Body of pancreas (tissue), 4 donors: Measurements from ENCODE around the gene C1R. TPM values are rescaled to one million over a fixed set of nuclear protein-coding genes. Genes with fewer than 3 reads are reported as not detected.

ENCODE experiments used
- ATAC-seq: fragments of 150-250 bp; one replicate; pipeline ENCODE4 v1.9.1; 2016
- DNase-seq, 4 donors: peaks; one replicate each; pipeline ENCODE4 v3.0.0-alpha.2; 2019
- H3K27ac ChIP-seq, 4 donors: fragments of 200-600 bp; sonication (generic); 1 replicate in 3 of 4; 2 replicates in 1 of 4; pipeline versions ENCODE4 v1.5.1 to v1.6.1; 2016 to 2019; ENCODE audit warnings: mild to moderate bottlenecking in 1 of 4, mixed read lengths in 1 of 4, moderate library complexity in 1 of 4
- H3K27me3 ChIP-seq, 2 donors: fragments of 200-600 bp; sonication (generic); one replicate each; pipeline ENCODE4 v1.6.0; 2016; ENCODE audit warnings: mild to moderate bottlenecking in 1 of 2
- H3K36me3 ChIP-seq, 2 donors: fragments of 200-600 bp; sonication (generic); replicated peaks in 1 of 2; 2 replicates each; pipeline ENCODE4 v1.5.1; 2016; ENCODE audit warnings: low read depth in 2 of 2; ENCODE audit not compliant: insufficient read depth in 1 of 2
- H3K4me1 ChIP-seq: fragments of 200-600 bp; sonication (generic); one replicate; pipeline ENCODE4 v1.6.0; 2016
- H3K4me3 ChIP-seq, 2 donors: fragments of 200-600 bp; sonication (generic); 1 replicate in 1 of 2; 2 replicates in 1 of 2; pipeline ENCODE4 v1.5.1; 2016 to 2019
- H3K9me3 ChIP-seq, 3 donors: fragments of 200-600 bp; sonication (generic); 1 replicate in 2 of 3; 2 replicates in 1 of 3; pipeline ENCODE4 v1.5.1; 2016
- CTCF ChIP-seq, 7 experiments: fragments of 450-650 bp in 4 of 7; fragments of 200-600 bp in 3 of 7; sonication (generic) in 3 of 7; IDR thresholded peaks; one replicate each; pipeline ENCODE4 v1.5.1; 2016 to 2019; ENCODE audit warnings: antibody characterized with exemption in 7 of 7
- POLR2A ChIP-seq, 3 donors: fragments of 450-650 bp; IDR thresholded peaks; one replicate each; pipeline ENCODE4 v1.6.1; 2016; ENCODE audit warnings: antibody characterized with exemption in 3 of 3, mild to moderate bottlenecking in 2 of 3
- WGBS, 2 donors: methylation state at CpG; one replicate each; pipeline ENCODE4 v1.1.5; 2017; 5-methylcytosine and 5-hydroxymethylcytosine counted together
- intact Hi-C: fragments of 100-400 bp; cut with DNase I; formaldehyde crosslinking; loops from one replicate; pipeline ENCODE4 v1.15.1; 2023
- total RNA-seq, 2 donors: library from RNA; depleted of rRNA; stranded (reverse); fragments of >200 nt; gene quantifications; one replicate each; pipeline ENCODE4 v1.1.0, GENCODE V29; 2016

C1R gene
- total RNA-seq, 2 donors from 2014 or later, result 113 to 133 TPM

GRCh38 chr12:7136676-7137075 is 44.4 kb upstream of the C1R start:
- TF ChIP-seq CTCF (IDR thresholded peaks at IDR 0.05) (no peak), POLR2A (IDR thresholded peaks at IDR 0.05) (no peak)
- Histone ChIP-seq H3K36me3 (peaks cover 0 to 6% of the 10 kb centered on the region in 2 donors), H3K27me3 (no peaks in the 10 kb centered on the region), H3K9me3 (no peaks in the 10 kb centered on the region), H3K4me3 (no peak overlapping the region), H3K4me1 (no peaks in the 10 kb centered on the region), H3K27ac (no peak overlapping the region)
- 93 to 98% methylated on average over 3 of the region's 3 CpGs for WGBS, 2 donors
- DNase-seq, result no peak
- intact Hi-C loops, result no loop called here
- no peak for ATAC-seq

- Histone ChIP-seq H3K36me3 (peaks cover 0 to 6% of the 10 kb centered on the region in 2 donors), H3K27ac (no peak overlapping the region), H3K27me3 (no peaks in the 10 kb centered on the region), H3K4me1 (peaks cover 3% of the 10 kb centered on the region), H3K9me3 (no peaks in the 10 kb centered on the region), H3K4me3 (no peak overlapping the region)
- intact Hi-C loops, result no loop called here
- DNase-seq (no peak), ATAC-seq (no peak)
- no peak for TF ChIP-seq CTCF (IDR thresholded peaks at IDR 0.05)
- no peak for TF ChIP-seq POLR2A (IDR thresholded peaks at IDR 0.05)
- WGBS, 2 donors, result 94 to 97% methylated on average over 7 of the region's 7 CpGs
Measured at GRCh38 chr12:7136071-7136470, 43.8 kb upstream of the C1R start.

- ATAC-seq (no peak), DNase-seq (no peak)
- no peak overlapping the region for H3K27ac ChIP-seq
- H3K4me3 ChIP-seq, result no peak overlapping the region
- TF ChIP-seq CTCF (IDR thresholded peaks at IDR 0.05) (no peak), POLR2A (IDR thresholded peaks at IDR 0.05) (no peak)
- WGBS, 2 donors, result 85 to 90% methylated on average over 12 of the region's 12 CpGs
- no peaks in the 10 kb centered on the region for H3K9me3 ChIP-seq
- H3K36me3 ChIP-seq, result peaks cover 0 to 6% of the 10 kb centered on the region in 2 donors
- no peaks in the 10 kb centered on the region for H3K27me3 ChIP-seq
- H3K4me1 ChIP-seq, result peaks cover 9% of the 10 kb centered on the region
- intact Hi-C loops, result no loop called here
Measured at GRCh38 chr12:7134396-7135166, 42.3 kb upstream of the C1R start.

- H3K36me3 ChIP-seq, result peaks cover 0 to 4% of the 10 kb centered on the region in 2 donors
- WGBS, 2 donors, result 47 to 53% methylated on average over 7 of the region's 7 CpGs
- H3K4me3 ChIP-seq, result no peak overlapping the region
- ATAC-seq, result no peak
- no peaks in the 10 kb centered on the region for H3K9me3 ChIP-seq
- H3K27ac ChIP-seq, result peak overlapping the region in 1 of 4 donors; percentile 54
- peaks cover 16% of the 10 kb centered on the region for H3K4me1 ChIP-seq
- no peaks in the 10 kb centered on the region for H3K27me3 ChIP-seq
- TF ChIP-seq POLR2A (IDR thresholded peaks at IDR 0.05), result no peak
- no peak for TF ChIP-seq CTCF (IDR thresholded peaks at IDR 0.05)
- intact Hi-C loops, result no loop called here
- no peak for DNase-seq
Measured at GRCh38 chr12:7131502-7131866, 39.2 kb upstream of the C1R start.
